HG02759 (cell line): ENCODE data around the gene VSNL1.

Experiments used
- ATAC-seq: cut with Tn5 transposase; IDR thresholded peaks from one replicate; pipeline ENCODE4 v1.9.1; 2021; ENCODE audit warnings: mild to moderate bottlenecking, moderate library complexity; ENCODE audit not compliant: unreplicated experiment

VSNL1 gene

GRCh38 chr2:17682098-17682857 lies 141.8 kb downstream of the VSNL1 start:
- no peak for ATAC-seq

- ATAC-seq = no peak
Observed at GRCh38 chr2:17683981-17684380, 143.5 kb downstream of the VSNL1 start.

GRCh38 chr2:17688600-17688999 lies 148.1 kb downstream of the VSNL1 start:
- ATAC-seq = no peak

- no peak for ATAC-seq
Observed at GRCh38 chr2:17689010-17689409, 148.5 kb downstream of the VSNL1 start.

- ATAC-seq = no peak
Observed at GRCh38 chr2:17690776-17691175, 150.3 kb downstream of the VSNL1 start.
